Coronary artery (tissue), 2 donors: Measurements from ENCODE around the gene ZCCHC7.

ENCODE experiments used
- DNase-seq: peaks from one replicate; pipeline ENCODE4 v3.0.0-alpha.2; 2017; ENCODE audit warnings: low spot score
- H3K27ac ChIP-seq, 2 donors: fragments of 200-600 bp; sonication (generic); one replicate each; pipeline ENCODE4 v1.5.1; 2016 to 2019
- H3K4me3 ChIP-seq: fragments of 200-600 bp; sonication (generic); 2 replicates; pipeline ENCODE4 v1.5.1; 2016; ENCODE audit warnings: mild to moderate bottlenecking, moderate library complexity
- CTCF ChIP-seq: fragments of 200-600 bp; sonication (generic); IDR thresholded peaks from one replicate; pipeline ENCODE4 v1.5.1; 2019; ENCODE audit warnings: antibody characterized with exemption

ZCCHC7 gene

GRCh38 chr9:37273595-37273994, 153.2 kb downstream of the ZCCHC7 start:
- no peak overlapping the region for H3K4me3 ChIP-seq
- no peak for DNase-seq
- H3K27ac ChIP-seq: no peak overlapping the region
- TF ChIP-seq CTCF: no peak

GRCh38 chr9:37281541-37281940, 161.2 kb downstream of the ZCCHC7 start:
- H3K27ac ChIP-seq: no peak overlapping the region
- no peak for DNase-seq
- no peak for TF ChIP-seq CTCF
- no peak overlapping the region for H3K4me3 ChIP-seq

GRCh38 chr9:37283730-37284325, 163.5 kb downstream of the ZCCHC7 start:
- TF ChIP-seq CTCF: no peak
- no peak overlapping the region for H3K27ac ChIP-seq
- H3K4me3 ChIP-seq: no peak overlapping the region
- no peak for DNase-seq

DNA sequence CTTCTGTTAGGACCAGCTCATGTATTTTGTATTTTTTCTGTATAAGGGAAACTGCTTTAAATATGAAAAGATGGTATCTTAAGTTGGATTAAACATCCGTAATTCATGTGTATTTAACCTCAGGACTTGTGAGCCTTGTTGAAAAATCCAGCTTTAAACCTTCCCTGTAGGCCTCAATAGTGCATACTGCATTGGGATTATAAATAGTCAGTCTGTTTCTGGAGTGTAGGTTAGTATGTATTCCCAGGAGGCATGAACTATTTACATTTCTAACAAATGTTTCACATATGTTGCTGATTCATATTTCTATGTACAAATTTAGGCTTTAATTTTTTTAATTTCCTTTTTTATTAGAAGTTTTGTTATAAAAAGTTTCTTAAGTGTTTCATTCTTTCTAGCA, 164.3 kb downstream of the ZCCHC7 start:
- no peak for TF ChIP-seq CTCF
- Histone ChIP-seq H3K27ac (no peak overlapping the region), H3K4me3 (no peak overlapping the region)
- DNase-seq: no peak

GRCh38 chr9:37286530-37287175, 166.3 kb downstream of the ZCCHC7 start:
- H3K4me3 ChIP-seq: no peak overlapping the region
- no peak overlapping the region for H3K27ac ChIP-seq
- no peak for DNase-seq
- no peak for TF ChIP-seq CTCF

GRCh38 chr9:37287317-37287716, 166.9 kb downstream of the ZCCHC7 start:
- no peak overlapping the region for H3K27ac ChIP-seq
- TF ChIP-seq CTCF: no peak
- H3K4me3 ChIP-seq: no peak overlapping the region
- no peak for DNase-seq

DNA sequence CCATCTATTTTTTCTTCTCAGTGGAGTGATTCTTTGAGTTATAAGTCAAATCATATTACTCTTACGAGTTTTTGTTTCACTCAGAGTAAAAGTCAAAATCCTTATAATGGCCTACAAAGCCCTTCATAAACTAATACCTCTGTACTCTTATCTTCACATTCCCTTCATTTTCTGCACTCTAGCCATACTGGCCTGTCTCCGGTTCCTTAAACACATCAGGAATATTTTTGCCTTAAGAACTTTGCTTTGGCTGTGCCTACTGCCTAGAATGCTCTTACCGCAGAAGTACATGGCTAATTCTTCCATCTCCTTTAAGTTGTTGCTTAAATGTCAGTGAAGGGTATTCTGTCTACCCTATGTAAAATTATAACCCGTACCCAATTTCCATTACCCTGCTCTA, 169.3 kb downstream of the ZCCHC7 start:
- Histone ChIP-seq H3K27ac (no peak overlapping the region), H3K4me3 (no peak overlapping the region)
- no peak for DNase-seq
- no peak for TF ChIP-seq CTCF
